GM12872 (cell line): ENCODE results near the gene ALDH1A1.

Source experiments
- CTCF ChIP-seq: IDR thresholded peaks from 3 replicates; pipeline ENCODE4 v1.5.1; 2011; ENCODE audit warnings: low read depth, mild to moderate bottlenecking, low read length, moderate library complexity; ENCODE audit not compliant: insufficient read depth

Gene ALDH1A1

DNA sequence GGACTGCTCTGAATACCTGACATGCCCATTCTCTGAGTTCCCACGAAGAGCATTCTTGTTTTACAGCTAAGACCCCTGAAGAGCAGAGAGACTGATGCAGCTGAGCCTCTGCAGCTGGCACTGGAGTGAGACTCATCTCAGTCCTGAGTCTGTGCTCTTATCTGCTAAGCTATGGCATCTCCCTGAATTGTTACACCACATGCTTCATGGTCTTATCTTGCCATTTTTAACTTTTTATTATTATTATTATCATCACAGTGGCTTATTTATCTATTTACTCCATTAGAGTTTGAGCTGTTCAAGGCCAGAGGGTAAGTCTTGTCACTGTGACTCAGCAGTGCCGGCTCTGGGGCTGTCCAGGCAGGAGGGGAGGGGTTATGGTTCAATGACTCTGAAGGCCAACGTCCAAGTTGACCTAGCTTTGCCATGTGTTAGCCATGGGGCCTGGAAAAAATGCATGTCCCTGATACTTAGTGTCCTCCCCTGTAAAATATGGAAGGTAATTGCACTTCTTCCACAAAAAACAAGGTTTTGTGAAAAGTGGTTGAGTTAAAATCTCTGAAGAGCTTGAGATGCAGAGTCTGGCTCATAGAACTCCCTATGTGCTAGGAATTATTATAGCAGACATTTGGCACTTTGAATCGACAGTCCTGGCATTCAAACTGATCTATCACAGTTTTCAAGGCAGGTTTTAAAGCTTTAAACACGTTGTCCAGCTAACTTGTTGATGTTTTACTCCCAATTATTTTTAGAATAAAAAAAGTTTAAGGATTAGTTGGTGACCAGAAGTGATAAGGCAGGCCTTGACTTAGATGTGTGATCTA, 94.6 kb downstream of the ALDH1A1 start:
- no peak for TF ChIP-seq CTCF

DNA sequence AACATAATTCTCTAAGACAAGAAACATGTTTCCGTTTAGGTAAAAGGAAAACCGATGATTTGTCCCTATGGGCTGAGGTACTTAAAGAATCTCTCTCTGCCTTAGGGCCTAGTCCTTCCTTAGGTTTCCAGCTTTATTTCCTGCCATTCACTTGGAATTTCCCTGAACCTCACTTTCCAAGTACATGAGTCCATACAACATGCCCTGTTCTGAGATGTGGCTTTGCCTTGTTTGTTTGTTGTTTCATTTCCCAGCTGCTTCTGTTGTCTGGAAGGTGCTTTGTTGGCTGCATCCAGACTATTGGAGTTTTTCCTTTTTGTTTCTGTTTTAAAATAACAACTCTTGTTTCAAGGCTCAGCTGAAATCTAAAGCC, 95.2 kb downstream of the ALDH1A1 start:
- no peak for TF ChIP-seq CTCF

GRCh38 chr9:72856972-72857623, 95.8 kb downstream of the ALDH1A1 start:
- TF ChIP-seq CTCF = peak; percentile 58

DNA sequence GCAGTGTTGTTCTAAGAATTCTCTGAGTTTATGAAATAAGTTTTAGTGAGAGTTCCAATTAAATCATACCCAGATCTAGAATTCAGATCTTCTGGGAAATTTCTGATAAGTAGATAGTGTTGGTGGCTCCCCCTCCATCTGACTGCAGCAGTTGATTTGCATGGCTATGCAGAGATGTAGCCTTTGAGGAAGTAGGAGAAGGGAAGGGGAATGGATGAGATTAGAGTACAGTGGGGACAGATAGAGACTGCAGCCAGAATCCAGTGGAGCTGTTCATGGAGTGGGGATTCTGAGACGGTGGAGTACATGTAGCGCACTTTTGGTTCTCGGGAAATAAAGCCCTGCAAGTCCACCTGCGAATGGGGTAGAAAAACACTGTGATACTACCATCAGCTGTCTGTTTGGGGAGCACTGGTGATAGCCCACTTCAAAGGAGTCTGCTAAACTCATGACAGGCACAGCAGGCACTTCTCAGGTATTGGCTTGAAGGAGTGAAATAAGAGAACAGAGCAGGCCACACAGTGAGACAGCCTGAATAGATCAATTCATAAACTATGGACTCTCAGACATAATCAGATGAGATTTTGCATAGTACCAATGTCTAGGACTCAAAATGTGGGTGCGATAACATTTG, 96.8 kb downstream of the ALDH1A1 start:
- TF ChIP-seq CTCF = no peak

DNA sequence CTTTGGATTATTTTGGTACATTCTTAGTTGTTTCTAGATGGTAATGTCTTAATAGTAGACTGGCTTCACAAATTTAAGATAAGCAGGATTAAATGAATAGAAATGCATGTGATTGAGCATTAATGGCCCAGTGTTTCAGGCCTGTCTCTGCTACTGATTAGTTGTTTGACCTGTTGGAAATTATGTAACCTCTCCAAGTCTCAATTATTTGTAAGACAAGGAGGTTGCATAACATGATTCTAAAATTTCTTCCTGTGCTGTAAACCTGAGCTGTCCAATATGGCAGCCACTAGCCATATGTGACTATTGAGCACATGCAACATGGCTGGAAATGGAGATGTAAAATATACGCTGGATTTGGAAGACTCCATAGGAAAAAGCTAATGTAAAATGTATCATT, 97.5 kb downstream of the ALDH1A1 start:
- TF ChIP-seq CTCF = no peak
